Testis (tissue), 3 donors: ENCODE measurements around the gene FLAD1. TPM values are rescaled to one million over a fixed set of nuclear protein-coding genes. Genes with fewer than 3 reads are reported as not detected.

Experiments
- DNase-seq: peaks from one replicate; pipeline ENCODE4 v3.0.0-alpha.2; 2019
- H3K27ac ChIP-seq, 2 donors: fragments of 200-600 bp; sonication (generic); one replicate each; pipeline ENCODE4 v1.5.1; 2019
- H3K27me3 ChIP-seq: fragments of 200-600 bp; sonication (generic); one replicate; pipeline ENCODE4 v1.5.1; 2019
- H3K36me3 ChIP-seq: fragments of 200-600 bp; sonication (generic); one replicate; pipeline ENCODE4 v1.5.1; 2017; ENCODE audit warnings: low read depth; ENCODE audit errors: missing control alignments
- H3K4me1 ChIP-seq: fragments of 200-600 bp; sonication (generic); one replicate; pipeline ENCODE4 v1.5.1; 2019
- H3K4me3 ChIP-seq, 2 donors: fragments of 200-600 bp; sonication (generic); one replicate each; pipeline ENCODE4 v1.5.1; 2017 to 2019
- H3K9me3 ChIP-seq: fragments of 200-600 bp; sonication (generic); one replicate; pipeline ENCODE4 v1.5.1; 2017
- CTCF ChIP-seq, 3 experiments: fragments of 450-650 bp in 2 of 3; fragments of 200-600 bp in 1 of 3; sonication (generic) in 1 of 3; IDR thresholded peaks; one replicate each; pipeline ENCODE4 v1.5.1; 2016 to 2019; ENCODE audit warnings: antibody characterized with exemption in 3 of 3, mild to moderate bottlenecking in 2 of 3, moderate library complexity in 1 of 3
- POLR2A ChIP-seq: fragments of 450-650 bp; IDR thresholded peaks from one replicate; pipeline ENCODE4 v1.6.1; 2017; ENCODE audit warnings: antibody characterized with exemption, mild to moderate bottlenecking, moderate library complexity
- WGBS, 2 donors: methylation state at CpG; one replicate each; pipeline ENCODE4 v1.1.5; 2018; 5-methylcytosine and 5-hydroxymethylcytosine counted together
- intact Hi-C: fragments of 100-400 bp; cut with DNase I; formaldehyde crosslinking; loops from one replicate; pipeline ENCODE4 v1.15.1; 2023; ENCODE audit warnings: low total_unique reads
- polyA plus RNA-seq: library from polyadenylated mRNA; stranded (reverse); fragments of 350-450 nt; fragmentation: Illumina TruSeq; extraction: RNeasy Lipid Tissue Mini Kit (QIAGEN cat#74804); gene quantifications from one replicate; pipeline ENCODE4 v1.2.3, GENCODE V29; 2014; ENCODE audit warnings: low read depth, low replicate concordance; ENCODE audit not compliant: insufficient read depth
- total RNA-seq, 2 donors: library from RNA; depleted of rRNA; stranded (reverse); fragments of >200 nt; gene quantifications; one replicate each; pipeline ENCODE4 v1.2.3, GENCODE V29; 2016

The FLAD1 gene
- total and polyA plus RNA-seq, 3 donors from 2014 or later: 26.5 to 46.5 (median 35.0) TPM

GRCh38 chr1:154945160-154945961 is 37.8 kb upstream of the FLAD1 start:
- Histone ChIP-seq H3K27ac (peak overlapping the region in 1 of 2 donors; percentile 56), H3K27me3 (no peaks in the 10 kb centered on the region), H3K9me3 (no peaks in the 10 kb centered on the region), H3K36me3 (no peaks in the 10 kb centered on the region), H3K4me1 (peaks cover 37% of the 10 kb centered on the region), H3K4me3 (no peak overlapping the region)
- intact Hi-C loops: no loop called here
- 79 to 86% methylated on average over 11 to 15 of the region's 15 CpGs for WGBS, 2 donors
- TF ChIP-seq CTCF (IDR thresholded peaks at IDR 0.05) (no peak), POLR2A (no peak)
- DNase-seq: no peak

GRCh38 chr1:154945962-154946850 is 36.9 kb upstream of the FLAD1 start:
- Histone ChIP-seq H3K4me1 (peaks cover 32% of the 10 kb centered on the region), H3K27ac (no peak overlapping the region), H3K4me3 (no peak overlapping the region), H3K36me3 (no peaks in the 10 kb centered on the region), H3K9me3 (no peaks in the 10 kb centered on the region), H3K27me3 (no peaks in the 10 kb centered on the region)
- DNase-seq: no peak
- 65 to 72% methylated on average over 15 to 17 of the region's 17 CpGs for WGBS, 2 donors
- no peak for TF ChIP-seq CTCF (IDR thresholded peaks at IDR 0.05)
- no peak for TF ChIP-seq POLR2A
- intact Hi-C loops: no loop called here

GRCh38 chr1:154948079-154948478 is 35.1 kb upstream of the FLAD1 start:
- H3K36me3 ChIP-seq: no peaks in the 10 kb centered on the region
- WGBS, 2 donors: 92 to 94% methylated on average over 11 of the region's 11 CpGs

More at GRCh38 chr1:154948079-154948478, 35.1 kb upstream of the FLAD1 start:
- intact Hi-C loops: no loop called here
- H3K4me3 ChIP-seq: no peak overlapping the region
- H3K27me3 ChIP-seq: no peaks in the 10 kb centered on the region
- TF ChIP-seq POLR2A (no peak), CTCF (IDR thresholded peaks at IDR 0.05) (no peak)
- H3K4me1 ChIP-seq: peaks cover 30% of the 10 kb centered on the region
- H3K9me3 ChIP-seq: no peaks in the 10 kb centered on the region
- no peak overlapping the region for H3K27ac ChIP-seq
- DNase-seq: no peak
